GM18520 (cell line): ENCODE data around the gene CECR2.
"Not testable (repeated sequence)": the region's sequence is repeated elsewhere in the genome, so short reads cannot be mapped to it uniquely, and the experiment has no call there.

Experiments used
- ATAC-seq: cut with Tn5 transposase; IDR thresholded peaks from one replicate; pipeline ENCODE4 v1.9.1; 2021; ENCODE audit not compliant: unreplicated experiment

Gene CECR2

GRCh38 chr22:17566016-17566687, 196.9 kb downstream of the CECR2 start:
- not testable (repeated sequence) for ATAC-seq

- ATAC-seq: no peak
Observed at GRCh38 chr22:17566776-17567175, 197.5 kb downstream of the CECR2 start.

GRCh38 chr22:17569971-17570511, 200.8 kb downstream of the CECR2 start:
- no peak for ATAC-seq

GRCh38 chr22:17570851-17571631, 201.8 kb downstream of the CECR2 start:
- no peak for ATAC-seq

- ATAC-seq: no peak
Observed at GRCh38 chr22:17575151-17575550, 205.9 kb downstream of the CECR2 start.

GRCh38 chr22:17575681-17576080, 206.4 kb downstream of the CECR2 start:
- no peak for ATAC-seq

GRCh38 chr22:17576470-17576869, 207.2 kb downstream of the CECR2 start:
- ATAC-seq: peak; percentile 48

GRCh38 chr22:17578136-17578754, 209.0 kb downstream of the CECR2 start:
- no peak for ATAC-seq

GRCh38 chr22:17579535-17579981, 210.3 kb downstream of the CECR2 start:
- ATAC-seq: no peak

- no peak for ATAC-seq
Observed at GRCh38 chr22:17580441-17581031, 211.3 kb downstream of the CECR2 start.

GRCh38 chr22:17581056-17581455, 211.8 kb downstream of the CECR2 start:
- ATAC-seq: no peak

GRCh38 chr22:17581631-17582030, 212.4 kb downstream of the CECR2 start:
- ATAC-seq: no peak

- ATAC-seq: no peak
Observed at GRCh38 chr22:17583151-17583550, 213.9 kb downstream of the CECR2 start.

GRCh38 chr22:17586831-17587440, 217.7 kb downstream of the CECR2 start:
- ATAC-seq: no peak

GRCh38 chr22:17587629-17588028, 218.4 kb downstream of the CECR2 start:
- no peak for ATAC-seq

GRCh38 chr22:17588606-17589005, 219.3 kb downstream of the CECR2 start:
- no peak for ATAC-seq

- ATAC-seq: no peak
Observed at GRCh38 chr22:17589810-17590375, 220.6 kb downstream of the CECR2 start.

GRCh38 chr22:17590586-17590985, 221.3 kb downstream of the CECR2 start:
- no peak for ATAC-seq

GRCh38 chr22:17592201-17592600, 222.9 kb downstream of the CECR2 start:
- no peak for ATAC-seq

GRCh38 chr22:17596226-17596625, 227.0 kb downstream of the CECR2 start:
- ATAC-seq: no peak

- ATAC-seq: no peak
Observed at GRCh38 chr22:17597217-17597616, 228.0 kb downstream of the CECR2 start.
